Activated CD4-positive, alpha-beta T cell treated with anti-CD3 and anti-CD28 coated beads, Interleukin-2, amount 50 U/mL, for 24 hours (primary cell): ENCODE data around the gene MCF2.
"Not testable (repeated sequence)": the region's sequence is repeated elsewhere in the genome, so short reads cannot be mapped to it uniquely, and the experiment has no call there.

Source experiments
- DNase-seq, 2 donors: peaks; one replicate each; pipeline ENCODE4 v3.0.0-alpha.2; 2020; ENCODE audit warnings: low read depth in 1 of 2, low spot score in 1 of 2

Gene MCF2, protein sequence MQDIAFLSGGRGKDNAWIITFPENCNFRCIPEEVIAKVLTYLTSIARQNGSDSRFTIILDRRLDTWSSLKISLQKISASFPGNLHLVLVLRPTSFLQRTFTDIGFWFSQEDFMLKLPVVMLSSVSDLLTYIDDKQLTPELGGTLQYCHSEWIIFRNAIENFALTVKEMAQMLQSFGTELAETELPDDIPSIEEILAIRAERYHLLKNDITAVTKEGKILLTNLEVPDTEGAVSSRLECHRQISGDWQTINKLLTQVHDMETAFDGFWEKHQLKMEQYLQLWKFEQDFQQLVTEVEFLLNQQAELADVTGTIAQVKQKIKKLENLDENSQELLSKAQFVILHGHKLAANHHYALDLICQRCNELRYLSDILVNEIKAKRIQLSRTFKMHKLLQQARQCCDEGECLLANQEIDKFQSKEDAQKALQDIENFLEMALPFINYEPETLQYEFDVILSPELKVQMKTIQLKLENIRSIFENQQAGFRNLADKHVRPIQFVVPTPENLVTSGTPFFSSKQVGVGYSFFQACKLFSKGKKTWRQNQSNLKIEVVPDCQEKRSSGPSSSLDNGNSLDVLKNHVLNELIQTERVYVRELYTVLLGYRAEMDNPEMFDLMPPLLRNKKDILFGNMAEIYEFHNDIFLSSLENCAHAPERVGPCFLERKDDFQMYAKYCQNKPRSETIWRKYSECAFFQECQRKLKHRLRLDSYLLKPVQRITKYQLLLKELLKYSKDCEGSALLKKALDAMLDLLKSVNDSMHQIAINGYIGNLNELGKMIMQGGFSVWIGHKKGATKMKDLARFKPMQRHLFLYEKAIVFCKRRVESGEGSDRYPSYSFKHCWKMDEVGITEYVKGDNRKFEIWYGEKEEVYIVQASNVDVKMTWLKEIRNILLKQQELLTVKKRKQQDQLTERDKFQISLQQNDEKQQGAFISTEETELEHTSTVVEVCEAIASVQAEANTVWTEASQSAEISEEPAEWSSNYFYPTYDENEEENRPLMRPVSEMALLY

DNA sequence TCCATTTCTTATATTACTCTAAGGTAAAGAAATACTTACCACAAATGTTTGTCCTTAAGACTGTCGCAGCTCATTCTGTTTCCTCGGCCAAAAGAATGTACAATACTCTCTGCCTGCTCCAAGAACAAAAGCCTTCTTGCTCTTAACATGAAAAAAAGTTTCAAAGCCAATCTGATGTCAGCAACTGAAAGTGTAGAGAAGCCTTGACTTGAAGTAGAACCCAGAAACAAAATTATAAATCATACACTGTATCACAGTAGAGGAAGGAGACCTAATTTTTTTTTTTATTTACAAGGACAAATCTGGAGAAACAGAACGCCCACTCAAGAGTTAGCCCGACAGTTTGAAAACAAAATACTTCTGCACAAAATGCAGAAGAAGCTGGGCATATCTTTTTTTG lies at the start of gene MCF2:
TSS of gene MCF2 (minus strand) at position 101 of the 400 bp plus-strand sequence. CDS start 56,423 bp downstream, outside the sequence.
- no peak for DNase-seq

DNA sequence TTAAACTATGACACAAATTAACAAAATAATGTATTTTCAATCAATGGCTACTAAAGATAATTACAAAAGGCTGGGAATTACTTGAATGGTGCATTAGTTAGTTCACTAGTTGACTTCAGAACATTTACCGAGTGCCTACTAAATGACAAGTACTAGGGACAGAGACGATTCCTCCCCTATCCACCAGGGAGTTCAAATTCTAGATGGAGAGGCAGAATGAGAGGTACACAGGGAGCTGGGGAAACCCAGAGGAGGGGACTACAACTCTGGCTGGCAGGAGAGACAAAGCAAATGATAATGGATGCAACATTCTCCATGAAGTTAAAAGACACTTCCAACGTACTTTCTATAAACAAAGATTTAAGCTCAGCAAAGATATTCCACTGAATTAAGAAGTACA lies 43.1 kb upstream of the MCF2 start:
- DNase-seq = no peak

DNA sequence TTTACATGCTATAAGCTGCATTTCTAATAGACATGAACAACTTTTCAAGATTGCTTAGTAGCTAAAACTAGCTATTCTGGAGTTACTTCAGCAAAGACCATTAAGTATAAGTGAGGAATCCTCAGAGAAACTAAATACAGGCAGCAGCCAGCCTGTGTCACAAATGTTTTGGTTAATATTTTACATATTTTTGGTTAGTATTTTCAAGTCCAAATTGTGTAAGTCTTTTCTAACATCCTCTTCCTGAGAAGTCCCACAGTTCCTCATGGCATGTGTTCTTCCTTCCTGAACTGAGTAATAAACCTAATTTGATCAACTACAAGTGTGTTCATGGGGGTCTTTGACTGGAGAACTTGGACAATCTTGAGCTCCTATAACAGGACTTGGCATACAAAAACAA lies 42.4 kb upstream of the MCF2 start:
- DNase-seq = no peak

DNA sequence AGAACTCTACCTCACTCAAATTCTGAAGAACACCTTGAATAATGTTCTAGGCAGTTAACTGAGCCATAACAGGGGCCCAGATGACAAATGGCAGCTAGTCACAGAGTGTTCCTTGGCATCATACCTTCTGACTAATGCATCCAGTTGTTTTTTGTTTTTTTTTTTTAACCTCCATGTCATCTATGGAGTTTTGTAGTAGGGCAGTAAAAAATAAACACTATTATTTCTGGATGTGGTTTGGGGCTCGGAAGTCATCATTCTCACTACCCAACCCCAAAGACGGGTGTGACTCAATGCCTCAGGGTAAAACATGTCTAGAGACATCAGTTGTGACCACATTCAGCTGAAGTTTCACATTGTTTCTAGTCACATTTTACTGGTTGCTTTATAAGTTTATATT lies 31.2 kb upstream of the MCF2 start:
- no peak for DNase-seq

DNA sequence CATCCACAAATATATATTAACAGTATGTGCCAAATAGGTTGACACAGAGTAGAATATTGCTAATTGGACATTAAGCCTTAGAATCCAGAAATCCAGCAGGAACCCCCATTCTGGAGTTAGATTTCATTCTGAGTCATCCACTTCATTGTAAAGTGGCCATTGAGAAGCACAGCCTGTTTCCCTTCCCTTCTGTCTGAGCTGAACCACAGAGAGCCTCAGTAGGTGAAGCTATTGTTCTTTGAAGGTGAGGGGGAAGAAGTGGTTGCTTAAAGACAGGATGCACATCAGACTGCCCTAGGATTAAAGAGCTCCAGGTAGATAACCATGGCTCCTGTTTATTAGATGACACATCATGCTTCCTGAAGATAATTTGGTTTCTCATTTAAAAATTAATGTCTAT lies 30.6 kb upstream of the MCF2 start:
- DNase-seq = no peak

DNA sequence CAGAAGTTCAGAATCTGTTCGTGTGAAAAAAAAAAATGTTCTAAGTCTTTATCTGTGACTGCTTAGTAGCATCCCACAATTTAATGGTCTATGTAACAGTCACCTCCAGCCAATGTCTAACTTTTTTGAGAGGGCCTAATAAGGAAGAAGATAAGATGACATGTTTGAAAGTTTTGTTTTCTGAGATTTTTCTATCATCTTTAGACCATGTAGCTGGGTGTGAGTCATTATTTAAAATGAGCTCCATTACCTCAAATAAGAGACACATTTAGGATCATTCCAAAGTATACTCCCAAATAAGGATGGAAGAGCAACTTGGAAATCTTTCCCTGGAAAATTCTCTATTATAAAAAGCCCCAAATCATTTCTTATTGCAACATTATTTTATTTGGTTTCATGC lies 28.2 kb upstream of the MCF2 start:
- no peak for DNase-seq

DNA sequence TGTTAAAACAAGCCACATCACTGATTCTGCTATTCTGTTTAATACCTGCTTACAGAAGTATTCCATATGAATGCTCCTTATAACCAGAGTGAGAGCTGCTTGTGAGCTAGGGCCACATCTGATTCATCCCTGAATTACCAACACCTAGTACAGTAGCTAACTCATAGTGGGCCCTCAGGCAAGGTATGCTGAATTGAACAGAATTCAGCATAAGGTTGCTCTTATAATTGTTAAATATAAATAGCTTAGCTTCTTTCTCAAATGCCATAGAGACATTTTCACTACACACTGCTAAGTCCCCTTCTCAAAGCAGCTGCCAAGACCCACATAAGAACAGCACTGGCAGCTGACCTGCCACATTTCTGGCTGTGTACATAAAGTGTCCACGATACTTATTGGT lies 27.0 kb upstream of the MCF2 start:
- DNase-seq = no peak

DNA sequence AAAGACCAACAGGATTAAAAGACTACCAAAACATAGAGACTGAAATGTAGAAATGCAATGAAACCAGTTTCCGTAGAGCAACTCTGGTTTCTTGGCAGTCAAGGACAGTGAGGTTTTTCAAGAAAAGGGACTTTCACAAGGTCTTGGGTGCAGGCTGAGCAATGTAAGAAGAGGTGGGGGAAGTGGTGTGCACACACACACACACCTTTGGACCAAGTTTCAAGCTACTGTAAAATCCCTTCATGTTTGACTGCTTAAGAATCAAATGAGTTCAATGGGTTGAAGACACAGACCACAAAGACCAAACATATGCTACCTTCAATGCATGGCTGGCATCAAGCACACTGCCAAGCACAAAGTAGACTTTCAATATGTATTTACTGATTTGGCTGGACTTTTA lies 17.8 kb upstream of the MCF2 start:
- no peak for DNase-seq

DNA sequence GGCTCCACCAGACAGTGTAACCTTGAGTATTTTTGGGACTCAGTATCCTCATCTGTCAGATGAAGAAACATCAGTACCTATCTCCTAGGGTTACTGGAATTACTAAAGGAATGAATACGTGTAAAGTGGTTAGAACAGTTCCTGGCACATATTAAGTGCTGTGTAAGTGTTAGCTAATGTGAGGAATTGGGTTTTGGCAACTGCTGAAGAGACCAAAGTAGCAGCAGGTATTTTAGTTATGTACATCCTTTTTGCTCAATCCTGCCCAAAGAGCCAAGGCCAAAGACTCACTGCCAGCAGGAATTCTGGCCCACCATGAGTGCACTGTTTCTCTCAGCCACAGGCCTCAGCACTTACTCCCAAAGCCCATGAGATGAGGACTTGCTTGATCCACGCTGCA lies 16.7 kb upstream of the MCF2 start:
- DNase-seq = no peak

DNA sequence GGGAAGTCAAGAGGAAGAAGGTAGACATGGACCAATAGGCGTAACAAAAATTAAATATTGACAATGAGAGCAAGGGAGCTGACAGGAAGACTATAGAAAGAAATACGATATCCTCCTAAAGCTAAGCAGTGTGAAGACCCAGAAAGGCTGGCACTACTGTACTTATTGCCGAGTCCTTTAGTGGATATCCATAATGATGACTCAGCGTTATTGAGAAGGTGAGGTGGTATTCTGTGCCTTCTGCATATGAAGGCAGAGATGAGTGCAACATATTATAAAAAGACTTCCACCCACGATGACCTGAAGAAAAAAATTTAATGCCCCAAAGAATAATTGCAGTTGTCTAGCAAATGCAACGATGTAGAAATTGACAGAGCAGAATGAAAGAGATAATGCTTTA lies 13.0 kb upstream of the MCF2 start:
- DNase-seq = no peak

DNA sequence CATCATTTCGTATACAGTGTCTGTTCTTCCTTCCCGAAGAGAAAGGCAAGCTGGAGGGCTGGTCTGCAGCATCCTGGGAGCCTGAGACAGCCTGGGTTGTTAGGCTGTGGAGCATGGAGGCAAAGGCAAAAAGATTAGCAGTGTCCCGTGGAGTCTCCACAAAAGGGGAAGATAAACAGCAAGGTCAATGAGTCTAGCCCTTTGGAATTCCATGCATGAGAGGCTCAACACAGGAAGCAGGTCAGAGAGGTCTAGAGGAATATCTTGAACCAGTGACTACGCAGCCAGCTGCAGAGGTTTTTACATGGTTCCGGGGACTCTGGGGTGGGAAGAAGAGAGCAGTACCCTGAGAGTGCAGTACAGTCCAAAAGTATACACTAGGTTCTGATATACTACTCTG lies 12.2 kb upstream of the MCF2 start:
- DNase-seq = no peak

DNA sequence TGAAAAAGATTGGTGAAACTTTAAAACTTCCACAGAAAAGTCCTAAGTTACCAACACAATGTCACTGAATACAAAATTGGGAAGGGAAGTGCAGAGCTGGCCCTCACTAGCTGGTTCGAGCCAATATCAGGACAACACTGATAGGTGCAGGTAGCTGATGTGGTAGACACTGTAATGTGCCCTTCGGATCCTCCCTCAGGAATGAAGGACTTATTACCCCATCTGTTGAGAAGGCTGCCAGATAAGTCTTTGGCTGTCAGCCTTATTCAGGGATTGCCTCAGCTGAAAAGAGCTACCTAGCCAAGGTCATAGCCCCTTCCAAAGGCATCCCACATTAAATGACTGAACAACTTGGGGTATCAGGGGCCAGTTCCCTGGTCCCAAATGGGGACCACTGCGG lies 5.3 kb downstream of the MCF2 start:
- DNase-seq = no peak

DNA sequence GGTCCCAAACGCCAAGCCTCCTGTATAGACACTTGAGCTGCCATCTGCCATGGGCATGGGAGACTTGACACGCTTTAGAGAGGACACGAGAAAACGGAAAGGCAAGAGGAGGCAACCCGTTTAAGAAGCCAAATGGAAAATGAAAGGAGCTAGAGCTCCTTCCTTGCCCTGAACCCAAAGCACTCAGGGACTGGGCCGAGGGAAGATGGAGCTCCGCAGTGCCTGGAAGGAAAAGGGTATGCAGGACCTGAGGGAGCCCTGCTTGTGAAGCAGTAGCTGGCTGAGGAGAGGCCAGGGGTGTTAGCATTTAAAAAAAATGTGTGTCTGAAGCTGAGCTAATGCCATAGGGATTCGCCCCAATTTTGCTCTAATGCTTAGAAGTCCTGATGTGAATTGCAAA lies 15.1 kb downstream of the MCF2 start:
- no peak for DNase-seq

DNA sequence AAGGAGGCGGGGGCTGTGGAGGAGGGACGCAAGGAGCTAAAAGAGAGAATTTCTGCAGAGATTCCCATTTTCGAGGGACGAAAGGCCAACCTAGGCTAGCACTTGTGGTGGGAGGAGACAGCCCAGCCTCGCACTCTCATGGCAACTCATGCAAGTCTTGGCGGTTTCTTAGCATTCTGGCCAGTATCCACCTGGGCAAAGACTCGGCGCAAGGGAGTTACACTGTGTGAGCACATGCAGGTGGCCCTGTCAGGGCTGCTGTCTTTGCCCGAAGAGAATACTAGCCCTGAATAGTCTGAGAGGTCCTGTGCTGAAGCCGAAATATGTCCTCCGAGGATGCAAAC lies 15.5 kb downstream of the MCF2 start:
- DNase-seq = no peak

DNA sequence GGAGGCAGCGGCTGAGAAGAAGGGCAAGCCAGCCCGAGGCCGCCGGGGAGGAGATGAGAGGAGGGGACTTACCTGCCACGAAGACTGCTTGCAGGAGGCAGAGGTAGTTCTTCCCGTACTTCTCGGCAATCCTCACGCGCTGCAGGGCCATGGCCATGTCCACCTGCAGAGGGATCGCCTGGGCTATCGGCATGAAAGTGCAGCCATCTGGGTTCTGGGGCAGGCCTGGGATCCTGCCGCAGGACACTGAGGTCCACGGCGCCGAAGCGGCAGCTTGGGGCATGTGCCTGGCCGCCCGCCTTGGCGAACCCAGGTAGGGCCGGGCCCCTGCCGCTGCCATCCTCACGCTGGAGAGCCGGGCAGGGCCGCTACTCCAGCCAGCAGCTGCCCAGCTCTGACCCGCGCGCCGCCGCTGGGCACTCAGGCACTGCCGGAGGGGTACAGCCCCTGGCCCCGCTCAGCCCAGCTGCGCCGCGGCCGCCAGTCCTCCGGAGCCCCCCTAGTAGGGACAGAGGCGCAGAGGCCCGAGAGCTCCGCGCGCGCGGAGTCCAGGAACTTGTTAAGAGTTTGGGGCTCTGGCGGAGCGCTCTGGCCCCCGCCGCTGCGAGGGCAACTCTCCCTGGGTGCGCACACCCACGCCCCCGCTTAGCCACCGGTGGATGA lies 16.0 kb downstream of the MCF2 start:
- DNase-seq = no peak

DNA sequence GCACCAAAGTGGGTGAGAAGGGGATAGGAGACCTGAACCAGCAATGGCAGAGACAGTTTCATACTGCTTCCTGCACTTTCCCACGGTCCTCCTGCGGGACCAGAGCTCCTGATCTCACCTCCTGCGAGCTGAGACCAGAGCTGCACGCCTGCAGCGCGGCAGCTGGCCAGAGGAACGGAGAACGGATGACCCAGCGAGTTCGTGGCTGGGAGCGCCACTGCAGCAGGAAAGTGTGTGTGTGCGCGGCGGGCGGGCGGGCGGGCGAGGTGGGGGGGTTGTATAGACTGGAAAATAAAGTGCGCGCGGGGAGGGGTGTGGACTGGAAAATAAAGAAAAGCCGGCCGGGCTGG lies 16.5 kb downstream of the MCF2 start:
- no peak for DNase-seq

DNA sequence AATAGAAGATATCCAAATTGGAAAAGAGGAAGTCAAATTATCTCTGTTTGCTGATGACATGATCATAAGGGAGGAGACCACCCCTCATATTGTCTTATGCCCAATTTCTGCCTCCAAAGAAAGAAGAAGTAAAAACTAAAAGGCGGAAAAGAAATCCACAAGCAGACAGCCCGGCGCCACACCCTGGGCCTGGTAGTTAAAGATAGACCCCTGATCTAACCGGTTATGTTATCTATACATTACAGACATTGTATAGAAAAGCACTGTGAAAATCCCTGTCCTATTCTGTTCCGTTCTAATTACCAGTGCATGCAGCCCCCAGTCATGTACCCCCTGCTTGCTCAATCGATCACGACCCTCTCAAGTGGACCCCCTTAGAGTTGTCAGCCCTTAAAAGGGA lies 22.8 kb downstream of the MCF2 start:
- not testable (repeated sequence) for DNase-seq

DNA sequence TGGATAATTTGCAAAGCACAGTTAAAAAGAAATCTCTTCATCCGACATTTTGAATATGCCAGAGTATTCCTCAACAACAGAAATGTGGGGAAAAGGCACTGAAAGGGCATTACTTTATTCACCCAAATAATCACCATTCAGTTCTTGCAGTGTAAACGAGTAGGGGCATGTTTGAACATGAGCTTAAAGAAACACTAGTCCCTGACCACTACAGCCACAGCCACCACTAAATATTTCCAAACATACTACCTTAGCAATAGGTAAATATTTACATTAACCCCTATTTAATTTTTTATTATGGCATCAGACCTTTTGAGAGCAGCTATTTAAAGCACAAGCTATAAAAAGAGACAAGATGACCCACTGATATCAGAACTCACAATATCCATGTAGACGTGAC lies 27.6 kb downstream of the MCF2 start:
- DNase-seq = no peak

DNA sequence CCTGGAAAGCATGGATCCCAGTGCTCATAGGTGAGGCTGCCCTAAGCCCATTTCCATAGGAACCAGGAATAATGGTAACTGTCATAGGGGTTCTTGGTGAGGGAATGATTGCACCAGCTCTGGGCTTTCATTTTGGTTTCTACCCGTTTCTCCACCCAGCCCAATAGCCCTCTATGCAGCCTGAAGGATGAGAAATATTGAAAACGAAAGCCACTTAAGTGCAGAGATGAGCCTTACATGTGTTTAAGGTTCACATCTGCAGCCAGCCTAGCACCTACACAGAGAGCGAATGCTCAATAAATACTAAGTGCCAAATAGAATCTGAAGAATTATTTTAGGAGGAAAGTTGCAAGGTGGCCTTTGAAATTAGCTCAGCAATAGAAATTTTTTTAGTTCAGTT lies 60.4 kb downstream of the MCF2 start:
- DNase-seq = no peak

DNA sequence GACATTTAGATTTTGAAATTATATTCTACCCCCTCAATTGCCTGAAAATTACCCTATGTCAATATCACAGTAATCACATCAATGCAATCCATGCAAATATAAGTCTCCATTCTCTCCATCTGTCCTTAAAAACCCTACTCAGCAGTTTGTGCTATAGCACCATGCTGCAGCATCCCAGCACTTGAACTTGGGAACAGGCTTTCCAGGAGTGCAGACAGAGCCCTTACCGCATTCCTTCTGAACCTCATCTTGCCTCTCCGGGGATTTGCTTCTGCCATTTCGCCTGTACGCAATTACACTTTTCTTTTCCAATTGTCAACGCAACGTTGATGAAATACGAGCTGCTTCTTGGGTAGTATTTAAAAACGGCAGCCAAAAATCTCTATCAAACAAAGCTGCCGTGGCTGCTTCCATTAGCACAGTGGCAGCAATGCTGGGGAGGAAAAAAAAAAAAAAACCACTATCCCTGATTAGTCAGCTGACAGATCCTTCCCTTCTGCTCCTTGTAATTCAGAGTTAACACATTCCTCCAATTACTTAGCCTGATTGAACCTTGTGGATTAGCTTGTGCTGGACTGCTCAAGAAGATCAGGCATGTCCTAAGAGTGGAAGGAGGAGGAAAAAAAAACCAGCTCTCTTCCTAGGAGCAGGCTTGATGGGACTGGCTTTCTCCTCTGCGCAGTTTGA lies 65.6 kb downstream of the MCF2 start:
- DNase-seq = no peak

DNA sequence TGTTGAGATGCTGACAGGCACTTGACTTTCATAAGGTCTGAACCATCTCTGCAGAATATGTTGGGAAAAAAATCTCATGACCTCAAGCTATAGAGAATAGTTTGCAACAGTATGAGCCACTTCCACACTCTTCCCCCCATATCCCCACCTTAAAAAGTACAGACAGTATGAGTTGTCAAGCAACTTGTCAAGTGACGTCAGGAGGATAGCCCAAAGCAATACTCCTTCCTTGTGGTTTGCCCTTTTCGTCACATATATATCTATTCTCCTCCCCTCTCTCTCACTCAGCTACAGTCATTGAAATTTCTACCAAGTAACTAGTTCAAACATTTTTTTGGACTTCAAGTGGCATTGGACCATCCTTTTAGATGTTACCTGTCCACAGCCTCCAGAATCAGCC lies 67.7 kb downstream of the MCF2 start:
- no peak for DNase-seq
